ENCODE data around the gene NR4A1. TPM values are rescaled to one million over a fixed set of nuclear protein-coding genes. Genes with fewer than 3 reads are reported as not detected.

The NR4A1 gene
- total and polyA plus RNA-seq, 2 of the 13 experiments (the other 11 are each of a cell fraction or from before 2014, with no cell fraction given): 5.7 to 15.2 TPM

DNA sequence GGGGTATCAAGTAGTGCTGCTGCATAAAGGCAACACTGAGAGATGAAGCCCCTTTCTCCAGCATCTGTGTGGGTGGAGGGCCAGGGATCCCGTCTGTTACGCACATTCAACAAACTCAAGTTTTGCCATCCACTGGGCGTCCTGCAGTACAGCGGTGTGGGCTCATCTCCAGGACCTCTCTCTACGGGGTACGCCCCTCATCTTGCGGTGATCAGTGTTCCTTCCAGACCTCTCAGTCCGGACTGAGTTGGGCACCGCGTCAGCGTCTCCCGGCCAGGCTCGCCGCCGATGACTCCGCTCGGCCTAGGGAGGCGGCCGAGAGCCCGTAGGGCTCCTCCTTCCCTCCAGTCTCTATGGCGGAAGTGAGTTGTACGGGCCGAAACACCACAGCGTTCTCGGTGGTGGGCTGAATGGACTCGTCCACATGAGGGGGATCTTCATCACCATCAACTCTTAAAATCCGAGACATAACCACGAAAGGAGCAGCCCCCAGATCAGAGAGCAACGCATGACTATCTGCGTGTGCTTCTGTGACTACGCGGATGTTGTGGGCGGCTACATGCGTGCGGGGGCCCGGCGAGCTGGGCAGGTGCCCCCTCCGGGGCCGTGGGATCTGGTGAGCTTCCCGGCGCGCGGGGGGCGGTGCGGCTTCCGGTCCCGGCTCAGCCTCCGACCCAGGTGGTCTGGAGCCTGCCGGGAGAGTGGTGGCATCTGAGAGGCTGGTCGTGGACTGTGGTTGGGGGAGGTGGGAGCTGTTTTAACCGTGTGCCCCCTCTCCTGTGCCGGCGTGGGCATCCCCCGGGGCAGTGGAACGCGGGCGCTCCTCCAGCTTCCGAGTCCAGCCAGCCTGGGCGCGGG is 18.3 kb downstream of the NR4A1 start, which contains the start of gene ATG101 (continued):
- TF ChIP-seq ZNF501 (CRISPR knock-in tag; IDR thresholded peaks at IDR 0.05): peak; percentile 83
- TF ChIP-seq ZNF598 (CRISPR knock-in tag; IDR thresholded peaks at IDR 0.05; ENCODE audit: borderline replicate concordance): peak; percentile 22; the same call in 1 of the 2 replicates
- TF ChIP-seq ZNF3 (CRISPR knock-in tag; IDR thresholded peaks at IDR 0.05): no peak
- TF ChIP-seq, protein P1, sequence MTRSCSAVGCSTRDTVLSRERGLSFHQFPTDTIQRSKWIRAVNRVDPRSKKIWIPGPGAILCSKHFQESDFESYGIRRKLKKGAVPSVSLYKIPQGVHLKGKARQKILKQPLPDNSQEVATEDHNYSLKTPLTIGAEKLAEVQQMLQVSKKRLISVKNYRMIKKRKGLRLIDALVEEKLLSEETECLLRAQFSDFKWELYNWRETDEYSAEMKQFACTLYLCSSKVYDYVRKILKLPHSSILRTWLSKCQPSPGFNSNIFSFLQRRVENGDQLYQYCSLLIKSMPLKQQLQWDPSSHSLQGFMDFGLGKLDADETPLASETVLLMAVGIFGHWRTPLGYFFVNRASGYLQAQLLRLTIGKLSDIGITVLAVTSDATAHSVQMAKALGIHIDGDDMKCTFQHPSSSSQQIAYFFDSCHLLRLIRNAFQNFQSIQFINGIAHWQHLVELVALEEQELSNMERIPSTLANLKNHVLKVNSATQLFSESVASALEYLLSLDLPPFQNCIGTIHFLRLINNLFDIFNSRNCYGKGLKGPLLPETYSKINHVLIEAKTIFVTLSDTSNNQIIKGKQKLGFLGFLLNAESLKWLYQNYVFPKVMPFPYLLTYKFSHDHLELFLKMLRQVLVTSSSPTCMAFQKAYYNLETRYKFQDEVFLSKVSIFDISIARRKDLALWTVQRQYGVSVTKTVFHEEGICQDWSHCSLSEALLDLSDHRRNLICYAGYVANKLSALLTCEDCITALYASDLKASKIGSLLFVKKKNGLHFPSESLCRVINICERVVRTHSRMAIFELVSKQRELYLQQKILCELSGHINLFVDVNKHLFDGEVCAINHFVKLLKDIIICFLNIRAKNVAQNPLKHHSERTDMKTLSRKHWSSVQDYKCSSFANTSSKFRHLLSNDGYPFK (CRISPR knock-in tag; IDR thresholded peaks at IDR 0.05; ENCODE audit: borderline replicate concordance): peak; percentile 86; the same call in 1 of the 2 replicates
- TF ChIP-seq, protein P2, sequence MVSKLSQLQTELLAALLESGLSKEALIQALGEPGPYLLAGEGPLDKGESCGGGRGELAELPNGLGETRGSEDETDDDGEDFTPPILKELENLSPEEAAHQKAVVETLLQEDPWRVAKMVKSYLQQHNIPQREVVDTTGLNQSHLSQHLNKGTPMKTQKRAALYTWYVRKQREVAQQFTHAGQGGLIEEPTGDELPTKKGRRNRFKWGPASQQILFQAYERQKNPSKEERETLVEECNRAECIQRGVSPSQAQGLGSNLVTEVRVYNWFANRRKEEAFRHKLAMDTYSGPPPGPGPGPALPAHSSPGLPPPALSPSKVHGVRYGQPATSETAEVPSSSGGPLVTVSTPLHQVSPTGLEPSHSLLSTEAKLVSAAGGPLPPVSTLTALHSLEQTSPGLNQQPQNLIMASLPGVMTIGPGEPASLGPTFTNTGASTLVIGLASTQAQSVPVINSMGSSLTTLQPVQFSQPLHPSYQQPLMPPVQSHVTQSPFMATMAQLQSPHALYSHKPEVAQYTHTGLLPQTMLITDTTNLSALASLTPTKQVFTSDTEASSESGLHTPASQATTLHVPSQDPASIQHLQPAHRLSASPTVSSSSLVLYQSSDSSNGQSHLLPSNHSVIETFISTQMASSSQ (IDR thresholded peaks at IDR 0.05; ENCODE audit: low read depth): 0 out of 2 replicates have a peak, but pooled peaks have one; percentile 34
- TF ChIP-seq, protein P2 (CRISPR knock-in tag; IDR thresholded peaks at IDR 0.05; ENCODE audit: borderline replicate concordance): peak; percentile 33; the same call in 1 of the 2 replicates
- TF ChIP-seq ZNF792 (CRISPR knock-in tag; IDR thresholded peaks at IDR 0.05): peak; percentile 63; the same call in 1 of the 2 replicates
- peak; percentile 83; the same call in 1 of the 2 replicates for TF ChIP-seq FOXC1 (CRISPR knock-in tag; IDR thresholded peaks at IDR 0.05; ENCODE audit: borderline replicate concordance)
- 0 out of 2 replicates have a peak, but pooled peaks have one; percentile 50 for TF ChIP-seq ZSCAN12 (CRISPR knock-in tag; IDR thresholded peaks at IDR 0.05)
- peak; percentile 83 for TF ChIP-seq SPEN (CRISPR knock-in tag; IDR thresholded peaks at IDR 0.05; ENCODE audit: low read depth)
- TF ChIP-seq, protein P3, sequence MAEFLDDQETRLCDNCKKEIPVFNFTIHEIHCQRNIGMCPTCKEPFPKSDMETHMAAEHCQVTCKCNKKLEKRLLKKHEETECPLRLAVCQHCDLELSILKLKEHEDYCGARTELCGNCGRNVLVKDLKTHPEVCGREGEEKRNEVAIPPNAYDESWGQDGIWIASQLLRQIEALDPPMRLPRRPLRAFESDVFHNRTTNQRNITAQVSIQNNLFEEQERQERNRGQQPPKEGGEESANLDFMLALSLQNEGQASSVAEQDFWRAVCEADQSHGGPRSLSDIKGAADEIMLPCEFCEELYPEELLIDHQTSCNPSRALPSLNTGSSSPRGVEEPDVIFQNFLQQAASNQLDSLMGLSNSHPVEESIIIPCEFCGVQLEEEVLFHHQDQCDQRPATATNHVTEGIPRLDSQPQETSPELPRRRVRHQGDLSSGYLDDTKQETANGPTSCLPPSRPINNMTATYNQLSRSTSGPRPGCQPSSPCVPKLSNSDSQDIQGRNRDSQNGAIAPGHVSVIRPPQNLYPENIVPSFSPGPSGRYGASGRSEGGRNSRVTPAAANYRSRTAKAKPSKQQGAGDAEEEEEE (CRISPR knock-in tag; IDR thresholded peaks at IDR 0.05; ENCODE audit: borderline replicate concordance): 0 out of 2 replicates have a peak, but pooled peaks have one; percentile 74
- TF ChIP-seq ZNF816 (CRISPR knock-in tag; IDR thresholded peaks at IDR 0.05; ENCODE audit: borderline replicate concordance): peak; percentile 66; the same call in 1 of the 2 replicates
- no peak for TF ChIP-seq FOXM1 (CRISPR knock-in tag; IDR thresholded peaks at IDR 0.05)
- TF ChIP-seq, protein P4, sequence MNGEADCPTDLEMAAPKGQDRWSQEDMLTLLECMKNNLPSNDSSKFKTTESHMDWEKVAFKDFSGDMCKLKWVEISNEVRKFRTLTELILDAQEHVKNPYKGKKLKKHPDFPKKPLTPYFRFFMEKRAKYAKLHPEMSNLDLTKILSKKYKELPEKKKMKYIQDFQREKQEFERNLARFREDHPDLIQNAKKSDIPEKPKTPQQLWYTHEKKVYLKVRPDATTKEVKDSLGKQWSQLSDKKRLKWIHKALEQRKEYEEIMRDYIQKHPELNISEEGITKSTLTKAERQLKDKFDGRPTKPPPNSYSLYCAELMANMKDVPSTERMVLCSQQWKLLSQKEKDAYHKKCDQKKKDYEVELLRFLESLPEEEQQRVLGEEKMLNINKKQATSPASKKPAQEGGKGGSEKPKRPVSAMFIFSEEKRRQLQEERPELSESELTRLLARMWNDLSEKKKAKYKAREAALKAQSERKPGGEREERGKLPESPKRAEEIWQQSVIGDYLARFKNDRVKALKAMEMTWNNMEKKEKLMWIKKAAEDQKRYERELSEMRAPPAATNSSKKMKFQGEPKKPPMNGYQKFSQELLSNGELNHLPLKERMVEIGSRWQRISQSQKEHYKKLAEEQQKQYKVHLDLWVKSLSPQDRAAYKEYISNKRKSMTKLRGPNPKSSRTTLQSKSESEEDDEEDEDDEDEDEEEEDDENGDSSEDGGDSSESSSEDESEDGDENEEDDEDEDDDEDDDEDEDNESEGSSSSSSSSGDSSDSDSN (CRISPR knock-in tag; IDR thresholded peaks at IDR 0.05): peak; percentile 66
- peak; percentile 84; the same call in 1 of the 2 replicates for TF ChIP-seq ATF1 (CRISPR knock-in tag; IDR thresholded peaks at IDR 0.05)
- no peak for TF ChIP-seq MYNN (CRISPR knock-in tag; IDR thresholded peaks at IDR 0.05; ENCODE audit: low read depth)
- TF ChIP-seq ZNF552 (CRISPR knock-in tag; IDR thresholded peaks at IDR 0.05; ENCODE audit: borderline replicate concordance): no peak

Data from HepG2 (cell line).